SH-SY5Y (cell line): ENCODE results near the gene PAK6.

Experiments
- GATA2 ChIP-seq: IDR thresholded peaks from 2 replicates; pipeline ENCODE4 v1.6.1; 2011; ENCODE audit warnings: mild to moderate bottlenecking, low read depth, low read length
- GATA3 ChIP-seq: IDR thresholded peaks from 2 replicates; pipeline ENCODE4 v1.6.1; 2011; ENCODE audit warnings: low read depth, mild to moderate bottlenecking, low read length, moderate library complexity

- TF ChIP-seq GATA3 (no peak), GATA2 (no peak)
Observed at GRCh38 chr15:40285554-40286011, 46.7 kb downstream of the PAK6 start.
